ENCODE results near the gene RBBP8NL.

Gene RBBP8NL

DNA sequence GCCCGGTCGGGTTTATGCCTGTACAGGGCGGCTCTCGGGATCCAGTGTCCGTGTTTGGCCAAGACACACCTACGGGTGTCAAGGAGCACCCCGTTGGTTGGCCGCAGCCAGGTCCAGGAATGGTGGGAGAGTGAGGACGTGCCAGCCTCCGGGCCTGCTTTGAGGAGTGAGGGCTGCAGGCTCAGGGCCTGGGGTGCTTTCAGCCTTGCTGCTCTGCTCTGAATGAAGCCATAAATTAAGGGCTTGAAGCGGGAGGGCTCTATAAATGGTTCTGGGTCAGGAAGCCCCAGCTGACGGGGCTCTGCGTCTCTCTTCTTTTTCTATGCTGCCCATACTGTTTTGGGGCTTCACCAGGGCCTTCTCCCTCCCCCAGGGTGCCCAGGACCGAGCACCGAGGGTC lies 33.3 kb upstream of the RBBP8NL start:
- no peak for DNase-seq

DNA sequence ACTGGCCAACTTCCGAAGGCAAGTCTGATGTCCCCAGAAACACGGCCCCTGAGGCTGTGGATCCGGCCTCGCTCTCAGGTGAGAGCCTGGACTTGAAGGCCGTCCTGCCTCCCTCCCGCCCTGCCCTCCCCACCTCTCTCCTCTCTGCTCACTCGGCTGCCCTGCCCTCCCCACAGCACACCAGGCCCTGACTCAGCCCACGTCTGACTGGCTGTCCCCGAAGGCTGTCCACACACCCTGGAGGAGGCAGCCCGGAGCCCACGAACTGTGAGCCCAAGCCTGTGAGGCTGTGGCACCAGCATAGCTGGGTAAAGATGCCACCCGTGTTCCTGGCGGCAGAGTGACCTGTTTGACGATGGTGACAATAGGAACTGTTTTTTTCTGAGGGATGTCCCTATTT lies 32.1 kb upstream of the RBBP8NL start:
- DNase-seq: no peak

DNA sequence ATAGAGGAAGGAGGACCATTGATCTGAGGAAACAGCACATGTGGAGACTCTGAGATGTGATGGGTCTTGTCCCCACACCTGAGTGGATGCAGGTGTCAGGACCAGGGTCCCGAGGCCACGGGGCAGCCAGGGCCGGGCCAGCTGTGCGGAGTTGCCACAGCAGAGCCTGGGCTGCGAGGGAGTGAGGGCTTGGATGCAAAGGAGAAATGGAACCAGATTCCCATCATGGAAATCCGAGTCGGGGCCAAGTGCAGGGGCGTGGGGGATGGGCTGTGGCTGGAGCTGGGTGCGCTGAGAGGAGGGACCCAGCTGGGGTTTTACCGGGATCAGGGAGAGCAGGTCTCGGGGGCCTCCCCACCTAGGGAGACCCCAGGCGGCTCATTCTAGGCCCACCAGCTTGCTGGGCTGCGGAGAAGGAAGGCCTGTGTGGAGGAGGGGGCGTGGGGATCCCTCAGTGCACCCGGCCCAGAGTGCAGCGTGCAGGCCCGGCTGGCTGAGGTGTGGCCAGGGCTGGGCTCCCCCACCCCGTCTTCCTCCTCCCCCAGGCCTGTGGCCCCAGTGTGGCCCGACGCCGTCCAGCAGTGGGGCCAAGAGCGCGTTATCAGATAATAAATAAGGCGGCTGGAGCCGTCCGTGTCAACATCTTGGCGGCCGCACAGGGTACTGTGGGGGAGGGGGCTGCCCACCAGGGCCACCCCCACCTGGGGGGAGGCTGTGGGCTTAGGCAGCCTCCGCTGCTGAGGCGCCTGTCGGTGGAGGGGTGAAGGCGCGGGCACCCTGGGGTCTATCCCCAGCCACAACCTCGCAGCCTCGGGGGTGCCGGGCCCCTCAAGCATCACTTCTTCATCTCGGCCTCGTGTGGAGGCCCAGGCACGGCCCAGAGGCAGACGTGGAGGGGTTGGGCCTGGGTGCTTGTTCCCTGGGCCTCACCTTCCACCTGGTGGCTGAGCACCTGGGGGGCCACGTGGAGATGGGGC lies 31.2 kb upstream of the RBBP8NL start:
- DNase-seq: no peak

DNA sequence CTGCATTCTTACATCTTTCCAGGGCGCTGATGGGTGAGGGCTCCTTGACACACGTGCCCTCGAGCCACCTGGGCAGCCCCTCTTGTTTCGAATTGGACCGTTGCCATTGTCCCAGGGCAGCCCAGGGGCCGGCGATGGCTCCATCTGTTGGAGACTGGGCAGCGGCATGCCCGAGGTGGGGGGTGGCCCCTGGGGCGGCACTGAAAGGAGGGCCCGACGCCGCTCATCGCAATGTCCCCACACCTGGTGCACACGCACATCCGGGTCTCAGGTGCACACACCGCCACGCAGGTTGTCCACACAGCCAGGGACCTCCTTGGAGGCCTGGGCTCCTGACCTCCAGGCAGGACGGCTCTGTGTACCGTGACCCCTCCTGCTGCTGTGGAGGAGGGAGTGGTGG lies 30.5 kb upstream of the RBBP8NL start:
- no peak for DNase-seq

DNA sequence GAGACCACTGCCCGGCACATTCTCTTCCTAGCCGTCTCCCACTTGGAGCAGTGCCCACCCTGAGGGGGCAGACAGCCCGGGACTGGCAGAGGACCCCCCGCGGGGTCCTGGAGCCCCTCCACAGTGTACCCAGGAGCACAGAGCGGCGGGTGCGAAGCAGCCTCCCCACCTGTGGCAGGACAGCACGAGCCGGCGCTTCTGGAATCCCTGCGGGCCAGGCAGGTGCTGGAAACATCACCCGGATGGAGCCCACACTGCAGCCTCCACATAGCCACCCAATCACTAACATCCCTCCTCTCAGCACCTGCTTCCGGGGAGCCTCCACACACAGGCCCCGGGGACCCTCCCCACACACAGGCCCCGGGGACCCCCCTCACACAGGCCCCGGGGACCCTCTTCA lies 29.8 kb upstream of the RBBP8NL start:
- DNase-seq: no peak

DNA sequence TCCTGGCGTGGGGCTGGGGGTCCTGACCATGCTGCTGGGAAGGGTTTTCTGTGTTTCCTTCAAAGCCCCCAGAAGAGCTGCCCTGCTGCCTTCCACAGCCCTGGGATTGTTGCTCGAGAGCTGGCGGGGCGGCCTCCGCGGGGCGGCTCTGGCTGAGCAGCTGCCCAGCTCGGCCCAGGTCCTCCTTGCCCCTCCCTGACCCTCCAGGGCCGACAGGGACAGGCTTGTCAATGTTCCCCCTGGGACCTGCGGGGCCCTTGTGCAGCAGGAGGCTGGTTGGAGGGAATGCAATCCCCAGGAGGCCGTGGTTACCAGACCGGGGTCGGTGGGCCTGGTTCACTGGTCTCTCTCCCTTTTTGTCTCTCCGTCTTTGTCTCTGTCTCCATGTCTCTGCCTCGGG lies 28.6 kb upstream of the RBBP8NL start:
- no peak for DNase-seq

DNA sequence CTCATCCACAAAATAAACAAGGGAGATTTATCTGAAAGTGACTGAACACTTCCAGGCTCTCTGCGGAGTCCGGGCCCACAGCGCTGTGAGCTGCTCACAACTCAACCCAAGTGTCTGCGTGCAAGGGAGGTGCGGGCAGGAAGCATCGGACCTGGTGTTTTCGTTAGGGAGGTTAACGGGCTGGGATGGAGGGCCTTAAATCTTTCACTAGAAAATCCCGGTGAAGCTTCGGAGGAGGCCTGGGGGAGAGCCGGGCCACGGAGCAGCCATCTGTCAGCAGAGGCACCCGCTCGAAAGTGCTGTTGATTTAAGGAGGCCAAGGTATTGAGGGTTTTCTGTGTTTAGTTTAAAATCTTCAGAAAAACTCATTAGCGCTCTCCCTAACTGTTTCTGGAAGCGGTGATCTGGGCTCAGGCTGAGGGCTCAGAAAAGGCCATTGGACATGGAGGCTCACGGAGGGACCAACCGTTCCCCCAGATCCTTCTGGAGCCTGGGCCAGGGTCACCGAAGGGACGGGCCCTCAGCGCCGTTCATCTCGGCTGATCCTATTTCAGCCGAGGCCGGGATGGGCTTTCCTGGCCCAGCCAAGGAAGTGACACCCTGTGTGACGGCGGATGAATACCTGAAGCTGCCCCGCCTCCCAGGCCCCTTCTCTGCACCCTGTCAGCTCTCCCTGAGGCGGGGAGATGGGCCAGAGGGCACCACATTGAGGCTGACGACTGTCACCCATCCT lies 27.7 kb upstream of the RBBP8NL start:
- no peak for DNase-seq

DNA sequence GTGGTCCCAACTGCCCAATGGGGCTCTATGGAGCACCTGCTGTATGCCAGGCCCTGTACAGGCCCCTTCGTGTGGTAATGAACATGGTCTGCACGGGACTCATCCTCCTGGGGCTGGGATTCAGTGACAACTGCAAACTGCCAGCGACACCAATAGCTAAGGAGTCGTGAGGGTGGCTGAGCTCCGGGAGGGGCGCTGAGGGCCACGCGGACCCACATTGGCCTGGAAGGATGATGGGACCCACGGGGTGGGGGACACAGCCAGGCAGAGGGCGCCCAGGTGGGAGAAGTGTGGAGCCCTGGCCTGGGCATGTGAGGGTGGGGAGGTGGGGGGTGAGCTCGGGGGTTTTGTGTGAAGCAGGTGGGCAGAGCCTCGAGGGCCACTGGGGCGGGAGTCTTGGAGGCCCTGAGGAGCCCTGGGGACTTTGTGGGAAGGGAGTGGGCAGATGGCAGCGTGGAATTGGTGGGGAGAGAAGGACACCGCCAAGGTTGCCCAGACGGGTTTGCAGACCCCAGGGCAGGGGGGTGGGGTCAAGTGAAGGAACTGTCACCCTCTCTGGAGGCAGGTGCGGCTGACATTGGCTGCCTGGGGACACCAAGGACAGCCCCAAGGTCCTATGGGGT lies 26.0 kb upstream of the RBBP8NL start:
- DNase-seq: no peak

DNA sequence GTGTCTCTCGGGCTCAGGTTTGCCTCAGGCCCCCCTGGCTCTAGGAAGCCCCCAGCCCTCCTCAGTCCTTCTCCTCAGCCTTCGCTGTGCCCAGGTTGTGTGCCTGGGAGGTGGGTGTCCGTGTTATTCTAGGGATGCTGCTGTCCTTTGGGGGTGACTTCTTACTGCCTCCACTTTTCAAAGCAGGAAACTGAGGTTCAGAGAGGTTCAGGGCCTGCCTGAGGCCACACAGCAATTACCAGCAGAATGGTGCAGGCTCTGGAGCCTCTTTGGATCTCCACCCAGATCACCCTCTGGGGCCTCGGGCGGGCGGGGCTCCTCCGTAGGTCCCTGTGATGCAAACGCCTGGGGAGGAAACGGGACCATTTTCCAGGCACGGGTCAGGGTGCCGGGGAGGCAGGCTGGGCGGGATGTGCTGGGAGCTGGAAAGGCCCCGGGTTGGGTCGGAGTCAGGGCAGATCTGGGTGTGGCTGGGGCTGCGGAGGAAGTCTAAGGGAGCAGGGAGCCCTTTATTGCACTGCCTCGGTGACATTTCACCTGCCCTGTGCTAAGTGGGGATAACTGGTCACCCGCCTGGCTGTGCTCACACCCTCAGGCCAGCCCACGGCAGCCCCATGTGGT lies 25.2 kb upstream of the RBBP8NL start:
- DNase-seq: no peak

DNA sequence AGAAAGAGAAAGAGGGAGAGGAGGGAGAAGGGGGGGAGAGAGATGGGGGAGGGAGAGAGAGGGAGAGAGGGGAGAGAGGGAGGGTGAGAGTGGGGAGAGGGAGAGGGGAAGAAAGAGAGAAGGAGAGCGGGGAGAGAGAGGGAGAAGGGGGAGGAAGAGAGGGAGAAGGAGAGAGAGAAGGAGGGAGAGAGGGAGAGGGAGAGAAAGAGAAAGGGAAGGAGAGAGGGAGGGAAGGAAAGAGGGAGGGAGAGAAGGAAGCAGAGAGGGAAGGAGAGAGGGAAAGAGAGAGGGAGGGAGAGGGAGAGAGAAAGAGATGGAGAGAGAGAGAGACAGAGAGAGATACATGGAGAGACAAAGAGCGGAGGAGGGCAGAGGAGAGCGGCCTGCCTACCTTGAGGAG lies 24.6 kb upstream of the RBBP8NL start:
- no peak for DNase-seq

DNA sequence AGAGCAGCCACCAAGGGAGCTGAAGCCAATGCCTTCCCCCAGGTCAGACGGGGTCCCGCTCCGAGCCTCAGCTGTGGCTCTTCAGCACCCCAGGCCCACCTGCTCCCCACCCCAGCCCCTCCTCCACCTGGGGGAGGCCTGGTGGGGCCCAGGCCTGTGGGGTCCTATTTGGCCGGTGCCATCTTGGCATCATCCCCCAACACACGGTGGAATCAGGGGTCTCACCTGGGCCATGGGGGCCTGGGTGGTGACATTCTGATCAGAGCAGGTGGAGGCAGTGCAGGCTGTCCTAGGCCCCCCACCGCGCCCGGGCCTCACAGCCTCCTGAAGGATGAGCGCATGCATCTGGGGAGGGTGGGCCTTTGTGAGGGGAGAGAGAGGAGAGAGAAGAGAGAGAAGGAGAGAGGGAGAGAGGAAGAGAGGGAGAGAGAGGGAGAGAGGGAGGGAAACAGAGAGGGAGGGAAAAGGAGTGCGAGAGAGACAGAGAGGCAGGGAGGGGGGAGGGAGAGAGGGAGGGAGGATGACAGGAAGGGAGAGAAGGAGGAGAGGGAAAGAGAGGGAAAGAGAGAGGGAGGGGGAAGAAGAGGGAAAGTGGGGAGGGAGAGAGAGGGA lies 23.9 kb upstream of the RBBP8NL start:
- no peak for DNase-seq

DNA sequence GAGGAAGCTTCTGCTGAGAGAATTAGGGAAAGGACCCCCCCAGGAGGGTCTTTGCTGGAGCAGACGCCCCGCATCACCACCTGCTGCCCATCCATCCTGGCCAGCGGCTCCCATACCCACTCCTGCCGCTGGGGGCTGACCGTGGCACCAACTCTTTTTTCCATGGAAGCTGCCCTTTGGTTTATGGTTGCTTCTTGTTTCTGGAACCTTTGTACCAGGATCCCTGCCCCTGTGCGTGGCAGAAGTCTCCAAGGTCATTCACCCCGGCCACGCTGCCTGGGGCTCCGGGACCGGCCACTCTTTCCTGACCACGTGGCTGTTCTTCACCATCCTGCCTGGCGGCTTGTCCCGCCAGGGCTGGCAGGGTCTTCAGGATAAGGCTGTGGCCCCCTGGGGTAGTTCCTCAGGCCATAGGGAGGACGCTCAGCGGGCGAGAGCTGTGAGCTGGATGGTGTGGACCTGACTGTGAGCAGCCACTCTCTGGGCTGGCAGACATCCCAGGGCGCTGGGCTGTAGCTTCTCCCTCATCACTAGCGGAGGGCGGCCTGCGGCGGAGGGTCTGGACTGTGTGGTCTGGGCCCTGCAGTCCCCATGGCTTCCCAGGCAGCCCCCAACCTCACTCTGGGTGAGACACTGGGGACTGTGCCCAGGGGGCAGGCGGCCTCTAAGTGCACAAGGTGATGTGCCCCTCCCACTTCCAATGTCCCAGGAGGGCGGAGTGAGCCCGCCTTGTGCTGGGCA lies 22.8 kb upstream of the RBBP8NL start:
- DNase-seq: no peak

DNA sequence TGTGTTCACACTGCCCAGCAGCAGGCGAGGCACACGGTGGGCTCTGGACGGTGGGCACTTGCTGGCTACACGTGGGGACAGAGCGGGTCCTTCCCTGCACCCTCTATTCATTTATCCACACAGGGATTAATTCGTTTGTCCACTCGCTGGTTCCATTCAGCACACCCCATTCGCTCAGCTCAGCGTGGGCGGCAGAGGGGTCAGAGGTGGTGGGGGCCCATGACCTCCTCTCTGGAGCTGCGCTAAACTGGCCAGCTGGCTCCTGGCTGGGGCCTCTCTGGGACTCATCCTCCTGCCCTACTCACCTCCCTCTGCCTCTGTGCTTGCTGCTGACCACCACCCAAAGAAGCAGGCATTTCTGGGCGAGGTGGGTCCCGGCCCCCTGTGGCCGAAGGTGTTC lies 21.4 kb upstream of the RBBP8NL start:
- no peak for DNase-seq

DNA sequence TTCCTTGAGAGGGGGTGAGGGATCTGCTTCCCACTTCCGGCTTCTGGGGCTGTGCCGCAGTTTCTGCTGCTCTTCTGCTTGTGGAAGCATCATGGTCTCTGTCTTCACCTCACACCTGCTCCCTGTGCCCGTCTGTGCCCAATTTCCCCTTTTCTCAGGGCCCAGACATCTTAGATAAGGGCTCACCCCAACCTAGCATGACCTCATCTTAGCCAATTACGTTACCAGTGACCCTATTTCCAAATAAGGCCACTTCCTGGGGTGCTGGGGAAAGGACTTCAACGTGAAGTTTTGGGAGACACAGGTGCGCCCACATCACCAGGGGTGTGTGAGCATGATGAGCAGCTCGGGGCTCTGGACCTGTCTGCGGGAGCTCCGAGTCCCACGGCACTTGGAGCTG lies 20.7 kb upstream of the RBBP8NL start:
- no peak for DNase-seq

DNA sequence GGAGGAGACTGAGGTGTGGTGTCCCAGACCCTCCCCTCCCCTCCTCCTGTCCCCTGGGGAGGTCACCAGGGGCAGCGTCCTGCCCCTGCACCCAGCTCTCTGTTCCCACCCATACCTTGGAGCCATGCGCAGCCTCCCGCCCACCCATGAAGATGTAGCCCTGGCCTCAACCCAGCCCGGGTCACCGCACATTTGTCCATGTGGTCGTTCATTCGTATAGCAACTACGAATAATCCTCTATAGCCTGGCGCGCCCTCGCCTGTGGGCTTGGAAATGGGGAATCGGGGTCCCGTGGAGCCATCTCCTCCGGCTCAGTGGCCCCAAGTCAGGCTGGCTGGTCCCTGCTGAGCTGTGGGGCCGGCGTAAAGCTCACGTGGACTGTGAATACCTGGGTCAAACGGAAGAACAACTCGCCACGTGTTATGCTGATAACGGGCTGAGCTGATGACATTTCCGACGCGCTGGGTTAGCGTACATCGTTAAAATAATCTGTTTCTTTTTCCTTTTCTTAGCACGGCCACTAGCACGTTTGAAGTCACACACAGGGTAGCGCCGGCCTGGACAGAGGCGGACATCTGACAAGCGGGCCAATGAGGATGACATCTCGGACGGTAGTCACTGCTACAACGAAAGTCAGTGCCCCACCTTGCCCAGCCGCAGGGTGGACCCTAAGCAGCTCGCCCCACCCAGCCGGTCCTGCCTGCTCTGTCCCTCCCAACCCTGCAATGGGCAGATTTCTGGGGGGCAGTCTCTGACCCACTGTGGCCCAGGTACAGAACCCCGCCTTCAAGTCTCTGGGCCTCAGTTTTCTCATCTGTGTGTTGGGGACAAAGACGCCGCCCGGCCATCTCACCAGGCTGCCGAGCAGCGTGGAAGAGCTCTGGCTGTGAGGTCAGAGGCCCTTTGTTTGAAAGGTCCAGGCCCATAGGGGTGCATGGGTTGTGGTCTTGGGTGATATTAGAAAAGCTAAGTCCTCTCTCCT lies 19.8 kb upstream of the RBBP8NL start:
- no peak for DNase-seq

DNA sequence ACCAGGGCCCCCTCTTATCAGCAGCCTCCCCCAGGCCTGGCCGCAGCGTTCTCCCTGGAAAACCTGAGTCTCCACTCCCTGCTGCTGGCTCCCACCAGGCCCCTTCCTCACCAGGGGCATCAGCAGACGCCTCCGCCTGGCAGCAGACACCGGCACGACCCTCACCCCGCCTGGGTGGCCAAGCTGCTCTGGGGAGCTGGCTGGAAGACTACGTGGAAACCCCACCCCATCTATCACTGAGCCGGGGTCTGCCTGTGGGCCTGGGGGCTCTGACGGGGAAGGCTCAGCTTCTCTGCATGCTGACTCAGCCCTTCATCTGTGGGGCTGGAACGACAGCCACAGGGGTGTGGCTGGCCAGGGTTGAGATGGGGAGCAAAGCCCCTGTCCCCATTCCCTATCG lies 19.1 kb upstream of the RBBP8NL start:
- no peak for DNase-seq

DNA sequence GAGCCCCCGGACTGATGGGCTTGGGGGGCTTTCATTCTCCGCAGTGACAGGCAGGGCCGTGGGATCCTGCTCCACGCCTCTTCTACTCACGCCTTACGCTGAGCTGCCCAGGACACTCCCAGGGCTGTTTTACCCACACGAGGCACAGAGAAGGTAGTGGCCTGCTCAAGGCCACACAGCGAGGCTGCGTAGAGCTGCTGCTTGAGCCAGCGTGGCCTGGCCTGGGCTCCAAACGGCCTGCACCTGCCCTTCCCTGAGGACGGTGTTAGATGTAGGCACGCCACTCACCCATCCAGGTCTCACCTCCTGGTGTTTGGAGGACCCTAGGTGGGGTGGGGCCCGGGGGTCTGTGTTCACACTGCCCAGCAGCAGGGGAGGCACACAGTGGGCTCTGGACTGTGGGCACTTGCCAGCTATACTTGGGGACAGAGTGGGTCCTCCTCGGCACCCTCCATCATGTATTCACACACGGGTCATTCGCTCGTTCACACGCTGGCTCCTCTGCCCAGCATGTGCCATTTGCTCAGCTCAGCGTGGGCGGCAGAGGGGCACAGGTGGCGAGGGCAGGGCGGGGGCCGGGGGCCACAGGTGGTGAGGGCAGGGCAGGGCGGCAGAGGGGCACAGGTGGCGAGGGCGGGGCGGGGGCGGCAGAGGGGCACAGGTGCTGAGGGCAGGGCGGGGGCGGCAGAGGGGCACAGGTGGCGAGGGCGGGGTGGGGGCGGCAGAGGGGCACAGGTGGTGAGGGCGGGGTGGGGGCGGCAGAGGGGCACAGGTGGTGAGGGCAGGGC lies 18.4 kb upstream of the RBBP8NL start:
- DNase-seq: no peak

DNA sequence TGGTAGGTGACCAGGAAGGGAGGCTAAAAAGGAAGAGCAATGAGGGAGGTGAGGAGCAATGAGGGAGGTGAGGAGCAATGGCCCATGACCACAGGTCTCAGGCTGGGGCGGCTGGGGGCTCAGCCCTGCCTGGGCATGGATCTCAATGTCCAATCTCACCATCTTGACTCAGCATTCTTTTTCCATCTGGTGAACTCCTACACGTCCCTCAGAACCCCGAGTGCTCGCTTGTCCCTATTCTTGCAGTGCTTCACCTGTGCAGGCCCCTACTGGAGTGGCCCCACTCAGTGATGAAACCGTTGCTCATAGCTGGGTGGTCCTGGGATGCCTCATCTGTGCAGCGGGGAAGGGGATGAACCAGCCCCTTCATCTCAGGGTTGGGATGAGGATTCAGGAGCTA lies 16.9 kb upstream of the RBBP8NL start:
- no peak for DNase-seq

DNA sequence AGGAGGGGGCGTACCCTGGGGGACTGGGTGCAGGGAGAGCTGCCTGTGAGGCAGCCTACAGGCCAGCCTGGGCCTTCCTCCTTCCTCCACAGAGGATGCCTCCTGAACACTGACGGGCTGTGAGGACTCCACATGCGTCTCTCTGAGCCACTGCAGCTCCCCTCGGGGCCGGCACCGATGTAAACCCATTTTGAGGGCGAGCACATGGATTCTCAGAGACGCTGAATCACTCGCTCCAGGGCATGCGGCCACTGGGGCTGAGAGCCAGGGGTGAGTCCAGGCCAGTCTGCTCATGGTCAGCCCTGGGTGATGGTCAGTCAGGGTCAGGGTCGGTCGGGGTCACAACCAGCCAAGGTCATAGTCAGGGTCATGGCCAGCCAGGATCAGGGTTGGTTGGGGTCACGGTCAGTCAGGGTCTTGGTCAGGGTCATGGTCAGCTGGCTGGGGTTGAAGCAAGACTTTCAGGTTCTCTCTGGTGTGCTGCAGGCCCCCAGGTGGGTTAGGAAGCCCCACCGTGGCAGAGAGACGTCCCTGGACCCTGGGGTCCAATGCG lies 14.7 kb upstream of the RBBP8NL start:
- DNase-seq: no peak

DNA sequence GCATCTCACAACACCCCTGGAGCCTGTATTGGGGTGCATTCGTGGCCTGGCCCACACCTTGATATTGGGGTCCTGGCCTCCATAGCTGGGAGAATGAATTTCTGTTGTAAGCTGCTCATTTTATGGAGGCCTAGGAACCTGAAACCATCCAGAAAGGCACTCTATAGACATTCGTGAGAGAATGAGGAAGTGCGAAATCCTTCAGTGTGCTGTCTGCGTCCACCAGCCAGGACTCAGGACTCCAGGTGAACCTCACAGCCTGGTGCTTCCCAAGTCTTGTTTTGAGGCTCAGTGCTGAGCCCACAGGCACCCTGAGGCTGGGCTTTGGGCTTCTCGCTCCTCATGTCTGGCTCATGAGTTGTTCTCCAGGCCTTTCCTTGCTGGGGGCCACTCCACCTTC lies 11.9 kb upstream of the RBBP8NL start:
- DNase-seq: no peak
